Mucosa of descending colon (tissue), 3 donors: ENCODE measurements around the gene ADI1. TPM values are rescaled to one million over a fixed set of nuclear protein-coding genes. Genes with fewer than 3 reads are reported as not detected.

Source experiments
- ATAC-seq: fragments of 200-7000 bp; cut with Tn5 transposase; one replicate; pipeline ENCODE4 v1.9.1; 2020; ENCODE audit warnings: mild to moderate bottlenecking, moderate library complexity
- DNase-seq, 3 donors: peaks; one replicate each; pipeline ENCODE4 v3.0.0-alpha.2; 2020
- H3K36me3 ChIP-seq: fragments of 200-600 bp; one replicate; pipeline ENCODE4 v1.8.0; 2021; ENCODE audit warnings: low read depth, mild to moderate bottlenecking
- H3K4me1 ChIP-seq: fragments of 200-600 bp; one replicate; pipeline ENCODE4 v1.8.0; 2021; ENCODE audit warnings: low read depth, mild to moderate bottlenecking
- H3K4me3 ChIP-seq: fragments of 200-600 bp; one replicate; pipeline ENCODE4 v1.8.0; 2021; ENCODE audit warnings: mild to moderate bottlenecking
- H3K9me3 ChIP-seq: fragments of 200-600 bp; one replicate; pipeline ENCODE4 v1.8.0; 2021; ENCODE audit warnings: mild to moderate bottlenecking
- intact Hi-C, 2 donors: fragments of 100-400 bp; cut with DNase I in 1 of 2; cut with micrococcal nuclease in 1 of 2; formaldehyde crosslinking; loops; one replicate each; pipeline versions ENCODE4 v1.11.0 to v1.11.1; 2022; cut with DNase I, micrococcal nuclease
- total RNA-seq, 3 donors: library from RNA; stranded (reverse); fragmentation: NEBNext Ultra II Directional in 2 of 3; extraction: Animal tissue kit (Norgen Biotek cat#: 25700) in 2 of 3; gene quantifications; one replicate each; pipeline versions ENCODE4 v1.2.1 to v1.2.4, GENCODE V29; 2021 to 2023
- TF ChIP-seq, protein P1 (sequence below): fragments of 200-600 bp; IDR thresholded peaks from one replicate; pipeline ENCODE4 v1.8.0; 2022; ENCODE audit warnings: antibody characterized with exemption, mild to moderate bottlenecking
- donor health status: DM: no; HTN: no; CAD: no; lungs with moderate emphysema.
- donor health status: DM: no; HTN: no; CAD: no.
- donor health status: DM: no; HTN: yes; CAD: no.

Gene ADI1
- total RNA-seq, 3 donors from 2014 or later = 59.3 to 91.5 (median 70.4) TPM

GRCh38 chr2:3464401-3465005 is 54.8 kb downstream of the ADI1 start:
- ATAC-seq = no peak
- TF ChIP-seq, protein P1, sequence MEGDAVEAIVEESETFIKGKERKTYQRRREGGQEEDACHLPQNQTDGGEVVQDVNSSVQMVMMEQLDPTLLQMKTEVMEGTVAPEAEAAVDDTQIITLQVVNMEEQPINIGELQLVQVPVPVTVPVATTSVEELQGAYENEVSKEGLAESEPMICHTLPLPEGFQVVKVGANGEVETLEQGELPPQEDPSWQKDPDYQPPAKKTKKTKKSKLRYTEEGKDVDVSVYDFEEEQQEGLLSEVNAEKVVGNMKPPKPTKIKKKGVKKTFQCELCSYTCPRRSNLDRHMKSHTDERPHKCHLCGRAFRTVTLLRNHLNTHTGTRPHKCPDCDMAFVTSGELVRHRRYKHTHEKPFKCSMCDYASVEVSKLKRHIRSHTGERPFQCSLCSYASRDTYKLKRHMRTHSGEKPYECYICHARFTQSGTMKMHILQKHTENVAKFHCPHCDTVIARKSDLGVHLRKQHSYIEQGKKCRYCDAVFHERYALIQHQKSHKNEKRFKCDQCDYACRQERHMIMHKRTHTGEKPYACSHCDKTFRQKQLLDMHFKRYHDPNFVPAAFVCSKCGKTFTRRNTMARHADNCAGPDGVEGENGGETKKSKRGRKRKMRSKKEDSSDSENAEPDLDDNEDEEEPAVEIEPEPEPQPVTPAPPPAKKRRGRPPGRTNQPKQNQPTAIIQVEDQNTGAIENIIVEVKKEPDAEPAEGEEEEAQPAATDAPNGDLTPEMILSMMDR = no peak

DNA sequence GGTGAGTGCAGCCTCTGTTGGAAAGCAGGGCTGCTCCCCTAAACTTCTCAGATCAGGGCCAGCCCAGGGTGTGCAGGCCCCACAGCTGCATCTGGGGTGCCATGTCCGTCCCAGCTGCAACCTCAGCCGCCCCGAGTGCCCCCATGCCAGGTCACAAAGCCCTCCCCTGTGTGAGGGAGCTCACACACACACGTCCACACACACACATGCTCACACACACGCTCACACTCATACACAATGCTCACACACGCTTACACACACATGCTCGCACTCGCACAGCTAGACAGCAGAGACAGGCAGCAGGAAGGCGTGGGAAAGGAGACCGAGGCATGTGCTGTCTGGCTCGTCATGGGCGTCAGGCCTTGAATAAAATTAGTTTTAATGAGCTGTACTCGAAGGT is 55.4 kb downstream of the ADI1 start:
- TF ChIP-seq, protein P1 = no peak
- no peak overlapping the region for H3K4me3 ChIP-seq
- no peaks in the 10 kb centered on the region for H3K9me3 ChIP-seq
- H3K36me3 ChIP-seq = peaks cover 3% of the 10 kb centered on the region
- ATAC-seq = no peak
- DNase-seq = no peak
- no peaks in the 10 kb centered on the region for H3K4me1 ChIP-seq
- intact Hi-C loops = no loop called here

More at GRCh38 chr2:3464401-3465005, 54.8 kb downstream of the ADI1 start:
- DNase-seq = no peak
- H3K36me3 ChIP-seq = peaks cover 3% of the 10 kb centered on the region
- no peaks in the 10 kb centered on the region for H3K9me3 ChIP-seq
- no peak overlapping the region for H3K4me3 ChIP-seq
- no peaks in the 10 kb centered on the region for H3K4me1 ChIP-seq
- intact Hi-C loops = no loop called here

- Histone ChIP-seq H3K4me3 (no peak overlapping the region), H3K4me1 (no peaks in the 10 kb centered on the region), H3K36me3 (peaks cover 3% of the 10 kb centered on the region), H3K9me3 (no peaks in the 10 kb centered on the region)
- DNase-seq (peak in 1 of 3 donors; percentile 40), ATAC-seq (no peak)
- TF ChIP-seq, protein P1 = no peak
- intact Hi-C loops = no loop called here
Measured at GRCh38 chr2:3463186-3463835, 56.0 kb downstream of the ADI1 start.

GRCh38 chr2:3462493-3463104 is 56.7 kb downstream of the ADI1 start:
- Histone ChIP-seq H3K4me3 (no peak overlapping the region), H3K4me1 (no peaks in the 10 kb centered on the region), H3K36me3 (peaks cover 3% of the 10 kb centered on the region), H3K9me3 (no peaks in the 10 kb centered on the region)
- DNase-seq = no peak
- no peak for ATAC-seq
- TF ChIP-seq, protein P1 = no peak
- intact Hi-C loops = no loop called here

DNA sequence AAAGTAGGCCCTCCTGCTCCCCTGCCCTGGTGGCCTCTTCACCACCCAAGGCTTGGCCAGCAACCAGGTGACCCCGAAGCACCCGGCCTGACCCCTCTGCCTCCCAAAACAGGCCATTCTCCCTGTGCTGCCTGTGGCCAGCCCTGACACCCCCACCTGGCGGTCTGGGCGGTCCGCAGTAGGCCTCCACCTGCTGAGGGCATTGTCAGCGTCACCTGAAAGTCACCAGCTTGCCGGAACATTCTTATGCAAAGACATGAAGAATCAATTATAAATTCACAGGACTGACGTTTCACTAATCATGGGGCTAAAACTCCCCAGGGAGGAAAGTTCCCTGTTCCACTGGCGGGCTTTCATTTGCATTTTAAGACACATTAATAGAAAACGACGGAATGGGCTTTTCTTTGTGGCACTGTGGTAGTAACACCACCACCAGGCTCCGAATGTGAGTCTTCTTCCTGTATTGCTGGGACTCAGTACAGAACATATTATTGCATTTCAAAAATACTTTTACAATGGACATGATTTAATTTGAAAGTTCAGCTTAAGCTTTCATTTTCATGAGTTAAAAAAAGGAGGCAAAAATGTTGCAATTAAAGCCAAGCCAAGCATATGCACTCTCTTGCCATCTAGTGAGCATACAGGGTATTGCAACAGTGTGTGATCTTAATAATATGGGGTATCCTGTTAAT is 57.4 kb downstream of the ADI1 start:
- ATAC-seq (peak; percentile 48), DNase-seq (peak in 1 of 3 donors; percentile 67)
- H3K36me3 ChIP-seq = peaks cover 3% of the 10 kb centered on the region

More for the DNA sequence above, 57.4 kb downstream of the ADI1 start:
- Histone ChIP-seq H3K4me3 (no peak overlapping the region), H3K4me1 (no peaks in the 10 kb centered on the region), H3K9me3 (no peaks in the 10 kb centered on the region)
- intact Hi-C loops = no loop called here
- TF ChIP-seq, protein P1 = peak; percentile 81
